H1 (cell line): ENCODE results near the gene ANKLE1. TPM values are rescaled to one million over a fixed set of nuclear protein-coding genes. Genes with fewer than 3 reads are reported as not detected.

Experiments
- FOSL1 ChIP-seq: IDR thresholded peaks from 2 replicates; pipeline ENCODE4 v1.6.1; 2011; ENCODE audit warnings: mild to moderate bottlenecking, low read depth, low read length, moderate library complexity; ENCODE audit not compliant: insufficient read depth
- JUN ChIP-seq: IDR thresholded peaks from 2 replicates; pipeline ENCODE4 v1.6.1; 2011; ENCODE audit warnings: low read depth, mild to moderate bottlenecking, improper control_type of control experiment, low read length
- KDM1A ChIP-seq: fragments of 200-600, 300-600 bp; sonication (generic); IDR thresholded peaks from 2 replicates; pipeline ENCODE4 v1.7.1; 2016; ENCODE audit warnings: mild to moderate bottlenecking, low read length, borderline replicate concordance
- KDM4A ChIP-seq: IDR thresholded peaks from one replicate; pipeline ENCODE4 v1.7.1; 2012; ENCODE audit warnings: low read depth, mild to moderate bottlenecking, moderate library complexity, low read length, inconsistent platforms; ENCODE audit not compliant: severe bottlenecking
- POLR2A ChIP-seq, 2 experiments: IDR thresholded peaks; 1 replicate in 1 of 2; 2 replicates in 1 of 2; pipeline ENCODE4 v1.6.1; 2011; ENCODE audit warnings: low read depth in 2 of 2, low read length in 2 of 2, mild to moderate bottlenecking in 2 of 2; ENCODE audit errors: control extremely low read depth in 1 of 2
- RAD21 ChIP-seq, 2 experiments: IDR thresholded peaks in 1 of 2; conservative IDR thresholded peaks in 1 of 2; 2 replicates each; pipeline ENCODE4 v1.6.1; 2011; ENCODE audit warnings: low read depth in 2 of 2, low read length in 2 of 2, improper control_type of control experiment in 1 of 2, inconsistent platforms in 1 of 2, mild to moderate bottlenecking in 1 of 2, moderate library complexity in 1 of 2
- SIRT6 ChIP-seq: IDR thresholded peaks from one replicate; pipeline ENCODE4 v1.7.1; 2012; ENCODE audit warnings: low read length, inconsistent platforms
- polyA plus RNA-seq, 7 experiments: library from polyadenylated mRNA; depleted of rRNA in 3 of 7; stranded (reverse) in 5 of 7; unstranded in 2 of 7; fragments of >200 nt in 5 of 7; fragments of 200-250 nt in 2 of 7; gene quantifications; 1 replicate in 5 of 7; 2 replicates in 1 of 7; 4 replicates in 1 of 7; pipeline versions ENCODE4 v1.2.1 to v1.2.3, GENCODE V29; 2011 to 2013; ENCODE audit warnings: missing spikeins in 2 of 7, mixed read lengths in 2 of 7
- total RNA-seq: library from RNA; stranded (reverse); fragmentation: NEBNext Ultra II Directional; extraction: Animal tissue kit (Norgen Biotek cat#: 25700); gene quantifications from 2 replicates; pipeline ENCODE4 v1.2.1, GENCODE V29; 2021

ANKLE1 gene
- total and polyA plus RNA-seq, 2 of the 8 experiments (the other 6 are each of a cell fraction or from before 2014, with no cell fraction given) = 6.1 to 9.6 TPM

- TF ChIP-seq KDM4A (no peak), SIRT6 (no peak), FOSL1 (no peak), POLR2A (IDR thresholded peaks at IDR 0.05; ENCODE audit: control extremely low read depth in 1 of 2, low read depth in 2 of 2, low read length in 2 of 2) (no peak), JUN (no peak), RAD21 (IDR thresholded peaks at IDR 0.05 in 1 of 2, conservative IDR thresholded peaks at IDR 0.05 in 1 of 2; ENCODE audit: low read depth in 2 of 2, low read length in 2 of 2) (no peak), KDM1A (no peak)
These were observed 44.3 kb downstream of the ANKLE1 start (continued) for GRCh38 chr19:17325881-17326594.
